ENCODE measurements around the gene GLYATL3. TPM values are rescaled to one million over a fixed set of nuclear protein-coding genes. Genes with fewer than 3 reads are reported as not detected.

The GLYATL3 gene
- total RNA-seq, 2 experiments from 2014 or later: not detected

- DNase-seq (ENCODE audit: low spot score): no peak
- intact Hi-C loops (cut with micrococcal nuclease; ENCODE audit: unreplicated experiment): no loop called here
- H4K20me1 ChIP-seq (ENCODE audit: insufficient read depth, low read length): no peaks in the 10 kb centered on the region
- no peak overlapping the region for H2AFZ ChIP-seq (ENCODE audit: low read length)
- no peaks in the 10 kb centered on the region for H3K9me2 ChIP-seq (ENCODE audit: insufficient read depth, low read length)
- no peak for TF ChIP-seq CTCF (conservative IDR thresholded peaks at IDR 0.05; ENCODE audit: low read length)
- TF ChIP-seq EZH2phosphoT487 (IDR thresholded peaks at IDR 0.05; ENCODE audit: borderline replicate concordance, low read depth, low read length): no peak
- ChIA-PET CTCF (ENCODE audit: unreplicated experiment) (no interaction called here), POLR2A (no interaction called here)
- no peak overlapping the region for H3K27ac ChIP-seq (ENCODE audit: low read depth, low read length, poor library complexity, severe bottlenecking)
- H3K4me2 ChIP-seq (ENCODE audit: low read length): no peak overlapping the region
- H3K79me2 ChIP-seq (ENCODE audit: insufficient read depth, low read depth, low read length): no peaks in the 10 kb centered on the region
- no TSS peak for BruUV-seq (replicated peaks)
- H3K4me1 ChIP-seq (ENCODE audit: insufficient read depth, low read length, poor library complexity, severe bottlenecking): no peaks in the 10 kb centered on the region
- H3K36me3 ChIP-seq (ENCODE audit: insufficient read depth, low read length): peaks cover 23% of the 10 kb centered on the region
- no peak overlapping the region for H3K4me3 ChIP-seq (ENCODE audit: low read depth, low read length, poor library complexity, severe bottlenecking)
- H3K9me3 ChIP-seq (ENCODE audit: low read length): no peaks in the 10 kb centered on the region
Observed at GRCh38 chr6:49497304-49497703, 2.4 kb upstream of the GLYATL3 start.

GRCh38 chr6:49499126-49499525 lies 597 bp upstream of the GLYATL3 start:
- Histone ChIP-seq H3K27ac (ENCODE audit: low read depth, low read length, poor library complexity, severe bottlenecking) (no peak overlapping the region), H3K9me3 (ENCODE audit: low read length) (no peaks in the 10 kb centered on the region), H3K4me1 (ENCODE audit: insufficient read depth, low read length, poor library complexity, severe bottlenecking) (no peaks in the 10 kb centered on the region), H4K20me1 (ENCODE audit: insufficient read depth, low read length) (no peaks in the 10 kb centered on the region), H3K36me3 (ENCODE audit: insufficient read depth, low read length) (peaks cover 5% of the 10 kb centered on the region; the same call in 1 of the 2 replicates), H3K79me2 (ENCODE audit: insufficient read depth, low read depth, low read length) (no peaks in the 10 kb centered on the region), H3K4me2 (ENCODE audit: low read length) (no peak overlapping the region), H3K4me3 (ENCODE audit: low read depth, low read length, poor library complexity, severe bottlenecking) (no peak overlapping the region), H3K9me2 (ENCODE audit: insufficient read depth, low read length) (no peaks in the 10 kb centered on the region), H2AFZ (ENCODE audit: low read length) (no peak overlapping the region)
- no peak for DNase-seq (ENCODE audit: low spot score)
- ChIA-PET POLR2A (interaction anchor here (0.6 to 1.3 kb wide), 3 partner anchors 9 to 21 kb away, joined by 3 to 4 read pairs (median 3); no protein-coding TSS in a partner anchor), CTCF (ENCODE audit: unreplicated experiment) (no interaction called here)
- intact Hi-C loops (cut with micrococcal nuclease; ENCODE audit: unreplicated experiment): no loop called here
- TF ChIP-seq CTCF (conservative IDR thresholded peaks at IDR 0.05; ENCODE audit: low read length): no peak
- no peak for TF ChIP-seq EZH2phosphoT487 (IDR thresholded peaks at IDR 0.05; ENCODE audit: borderline replicate concordance, low read depth, low read length)
- no TSS peak for BruUV-seq (replicated peaks)

- Histone ChIP-seq H3K4me1 (ENCODE audit: insufficient read depth, low read length, poor library complexity, severe bottlenecking) (no peaks in the 10 kb centered on the region), H4K20me1 (ENCODE audit: insufficient read depth, low read length) (no peaks in the 10 kb centered on the region), H3K4me2 (ENCODE audit: low read length) (no peak overlapping the region), H3K9me3 (ENCODE audit: low read length) (no peaks in the 10 kb centered on the region), H3K36me3 (ENCODE audit: insufficient read depth, low read length) (no peaks in the 10 kb centered on the region), H3K79me2 (ENCODE audit: insufficient read depth, low read depth, low read length) (no peaks in the 10 kb centered on the region), H3K4me3 (ENCODE audit: low read depth, low read length, poor library complexity, severe bottlenecking) (no peak overlapping the region), H3K9me2 (ENCODE audit: insufficient read depth, low read length) (no peaks in the 10 kb centered on the region), H3K27ac (ENCODE audit: low read depth, low read length, poor library complexity, severe bottlenecking) (no peak overlapping the region), H2AFZ (ENCODE audit: low read length) (no peak overlapping the region)
- ChIA-PET CTCF (ENCODE audit: unreplicated experiment) (no interaction called here), POLR2A (interaction anchor here (0.6 kb wide), 1 partner anchor 1330 kb away, joined by 3 read pairs; no protein-coding TSS in a partner anchor)
- intact Hi-C loops (cut with micrococcal nuclease; ENCODE audit: unreplicated experiment): no loop called here
- DNase-seq (ENCODE audit: low spot score): no peak
- no TSS peak for BruUV-seq (replicated peaks)
- TF ChIP-seq CTCF (conservative IDR thresholded peaks at IDR 0.05; ENCODE audit: low read length): no peak
- no peak for TF ChIP-seq EZH2phosphoT487 (IDR thresholded peaks at IDR 0.05; ENCODE audit: borderline replicate concordance, low read depth, low read length)
Observed at GRCh38 chr6:49504666-49505065, 4.9 kb downstream of the GLYATL3 start.

All from OCI-LY7 (cell line).